GM15510 (cell line): ENCODE data around the gene SAP30L.

ENCODE experiments used
- POLR2A ChIP-seq: IDR thresholded peaks from 3 replicates; pipeline ENCODE4 v1.6.1; 2011; ENCODE audit warnings: borderline replicate concordance; ENCODE audit not compliant: insufficient read length; ENCODE audit errors: extremely low read depth

SAP30L gene

GRCh38 chr5:154466671-154467070 lies 20.9 kb downstream of the SAP30L start:
- TF ChIP-seq POLR2A, result no peak

GRCh38 chr5:154467655-154468354 lies 22.0 kb downstream of the SAP30L start:
- TF ChIP-seq POLR2A, result no peak

- TF ChIP-seq POLR2A, result no peak
Measured at GRCh38 chr5:154470137-154470536, 24.3 kb downstream of the SAP30L start.

- no peak for TF ChIP-seq POLR2A
Measured at GRCh38 chr5:154470947-154471870, 25.4 kb downstream of the SAP30L start.

GRCh38 chr5:154472871-154473580 lies 27.2 kb downstream of the SAP30L start:
- no peak for TF ChIP-seq POLR2A

- no peak for TF ChIP-seq POLR2A
Measured at GRCh38 chr5:154473581-154474283, 27.9 kb downstream of the SAP30L start.

- no peak for TF ChIP-seq POLR2A
Measured at GRCh38 chr5:154474396-154475334, 28.9 kb downstream of the SAP30L start.

- TF ChIP-seq POLR2A, result no peak
Measured at GRCh38 chr5:154475591-154476353, 30.0 kb downstream of the SAP30L start.

- TF ChIP-seq POLR2A, result no peak
Measured at GRCh38 chr5:154476354-154477205, 30.8 kb downstream of the SAP30L start.

GRCh38 chr5:154477382-154478223 lies 31.8 kb downstream of the SAP30L start:
- TF ChIP-seq POLR2A, result no peak

GRCh38 chr5:154478224-154478565 lies 32.4 kb downstream of the SAP30L start, which contains the start of gene HAND1:
Gene HAND1 (minus strand): TSS chr5:154478227. CDS start chr5:154478008, 219 bp downstream.
- no peak for TF ChIP-seq POLR2A
